Ovary (tissue), 3 donors: Measurements from ENCODE around the gene PRR13.

Source experiments
- CTCF ChIP-seq, 3 donors: fragments of 450-650 bp in 2 of 3; fragments of 200-600 bp in 1 of 3; IDR thresholded peaks; one replicate each; pipeline versions ENCODE4 v1.5.1 to v1.8.0; 2016 to 2022; ENCODE audit warnings: antibody characterized with exemption in 3 of 3, mild to moderate bottlenecking in 1 of 3
- EP300 ChIP-seq: sonication (generic); formaldehyde crosslinking; IDR thresholded peaks from one replicate; pipeline ENCODE4 v1.6.1; 2017; ENCODE audit warnings: antibody characterized with exemption
- donor health status: DM: no; HTN: no; CAD: no.

DNA sequence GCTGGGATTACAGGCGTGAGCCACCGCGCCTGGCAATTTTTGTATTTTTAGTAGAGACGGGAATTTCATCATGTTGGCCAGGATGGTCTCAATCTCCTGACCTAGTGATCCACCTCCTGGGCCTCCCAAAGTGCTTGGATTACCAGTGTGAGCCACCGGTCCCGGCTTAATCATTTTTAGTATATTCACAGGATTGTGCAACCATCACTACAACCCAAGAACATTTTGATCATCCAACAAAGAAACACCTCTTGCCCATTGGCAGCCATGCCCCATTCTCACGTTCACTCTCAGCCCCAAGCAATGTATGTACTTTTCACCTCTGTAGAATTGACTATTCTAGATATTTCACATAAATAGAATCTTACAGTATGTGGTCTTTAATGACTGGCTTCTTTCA is 41.6 kb upstream of the PRR13 start:
- TF ChIP-seq EP300 (no peak), CTCF (IDR thresholded peaks at IDR 0.05) (no peak)
